GM19238 (cell line): ENCODE data around the gene CYP2J2.
"Not testable (repeated sequence)": the region's sequence is repeated elsewhere in the genome, so short reads cannot be mapped to it uniquely, and the experiment has no call there.

Experiments used
- DNase-seq: peaks from one replicate; pipeline ENCODE4 v3.0.0; 2011; ENCODE audit warnings: low spot score; ENCODE audit not compliant: insufficient read length

CYP2J2 gene

GRCh38 chr1:59871746-59872145 is 54.8 kb downstream of the CYP2J2 start:
- no peak for DNase-seq

GRCh38 chr1:59866462-59866861 is 60.1 kb downstream of the CYP2J2 start:
- no peak for DNase-seq

GRCh38 chr1:59857679-59858354 is 68.8 kb downstream of the CYP2J2 start:
- no peak for DNase-seq

GRCh38 chr1:59856725-59857338 is 69.7 kb downstream of the CYP2J2 start:
- DNase-seq: no peak

GRCh38 chr1:59855297-59855696 is 71.3 kb downstream of the CYP2J2 start:
- not testable (repeated sequence) for DNase-seq

GRCh38 chr1:59852117-59852516 is 74.5 kb downstream of the CYP2J2 start:
- no peak for DNase-seq

GRCh38 chr1:59846895-59847282 is 79.7 kb downstream of the CYP2J2 start:
- no peak for DNase-seq

- no peak for DNase-seq
Observed at GRCh38 chr1:59846209-59846894, 80.2 kb downstream of the CYP2J2 start.

- DNase-seq: no peak
Observed at GRCh38 chr1:59845091-59845490, 81.5 kb downstream of the CYP2J2 start.
